Measurements from ENCODE around the gene ARL6IP5. TPM values are rescaled to one million over a fixed set of nuclear protein-coding genes. Genes with fewer than 3 reads are reported as not detected.

The ARL6IP5 gene
- polyA plus RNA-seq, 3 donors = 69.3 to 458 (median 430) TPM

DNA sequence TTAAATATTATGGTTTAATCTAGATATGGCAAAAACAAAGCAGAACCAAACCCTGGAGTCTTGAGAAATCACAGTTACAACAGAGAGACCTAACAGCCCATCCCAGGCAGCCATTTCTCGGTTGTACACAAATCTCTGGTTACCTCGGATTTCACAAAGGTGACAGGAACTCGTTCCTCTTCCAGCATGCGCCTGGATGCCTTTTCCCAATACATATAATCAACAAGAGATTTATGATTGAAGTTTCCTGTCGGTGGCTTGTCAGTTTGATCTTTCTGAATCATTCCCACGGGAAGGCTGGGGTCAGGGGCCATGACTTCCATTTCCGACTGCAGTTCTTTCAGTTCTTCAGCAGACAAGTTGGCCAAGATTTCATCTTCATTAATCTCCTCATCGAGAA is 37.2 kb downstream of the ARL6IP5 start:
- peaks cover 7% of the 10 kb centered on the region in 2 donors for H3K4me1 ChIP-seq (ENCODE audit: control insufficient read depth in 1 of 2, insufficient read depth in 2 of 2, low read length in 2 of 2)
- 100% methylated on average over 2 of the region's 8 CpGs for WGBS (ENCODE audit: insufficient coverage)
- no peak overlapping the region for H3K9ac ChIP-seq (ENCODE audit: insufficient read depth, low read length, poor library complexity, severe bottlenecking)
- H4K20me1 ChIP-seq (ENCODE audit: insufficient read depth, low read length) = no peaks in the 10 kb centered on the region
- peak overlapping the region; percentile 54 for H2AFZ ChIP-seq (ENCODE audit: insufficient read depth, low read depth, low read length, poor library complexity, severe bottlenecking)
- intact Hi-C loops (cut with micrococcal nuclease) = no loop called here
- Mint-ChIP-seq H3K27ac (peak overlapping the region in 1 of 7 donors; percentile 41), H3K36me3 (no peaks in the 10 kb centered on the region), H3K27me3 (ENCODE audit: low read depth in 3 of 3) (peaks cover 0 to 1% (median 0%) of the 10 kb centered on the region in 3 donors), H3K4me1 (peaks cover 13% of the 10 kb centered on the region), H3K9me3 (no peaks in the 10 kb centered on the region), H3K4me3 (peak overlapping the region in 1 of 2 donors; percentile 39)
- H3K79me2 ChIP-seq (ENCODE audit: insufficient read depth, low read length) = no peaks in the 10 kb centered on the region
- H3K4me2 ChIP-seq (replicated peaks; ENCODE audit: extremely low read depth, low read length, poor library complexity, severe bottlenecking) = no peak overlapping the region
- H3K27me3 ChIP-seq (ENCODE audit: control insufficient read depth in 2 of 2, insufficient read depth in 2 of 2, low read length in 2 of 2) = no peaks in the 10 kb centered on the region
- no peak overlapping the region for H3K27ac ChIP-seq (ENCODE audit: low read depth in 1 of 2, low read length in 2 of 2)
- peak in 1 of 3 donors; percentile 25 for DNase-seq
- no peaks in the 10 kb centered on the region for H3K36me3 ChIP-seq (replicated peaks in 1 of 2; ENCODE audit: control insufficient read depth in 1 of 2, insufficient read depth in 2 of 2, low read length in 2 of 2)
- no peak overlapping the region for H3K4me3 ChIP-seq (replicated peaks in 1 of 3; ENCODE audit: low read depth in 2 of 3, low read length in 3 of 3)
- TF ChIP-seq, protein P1, sequence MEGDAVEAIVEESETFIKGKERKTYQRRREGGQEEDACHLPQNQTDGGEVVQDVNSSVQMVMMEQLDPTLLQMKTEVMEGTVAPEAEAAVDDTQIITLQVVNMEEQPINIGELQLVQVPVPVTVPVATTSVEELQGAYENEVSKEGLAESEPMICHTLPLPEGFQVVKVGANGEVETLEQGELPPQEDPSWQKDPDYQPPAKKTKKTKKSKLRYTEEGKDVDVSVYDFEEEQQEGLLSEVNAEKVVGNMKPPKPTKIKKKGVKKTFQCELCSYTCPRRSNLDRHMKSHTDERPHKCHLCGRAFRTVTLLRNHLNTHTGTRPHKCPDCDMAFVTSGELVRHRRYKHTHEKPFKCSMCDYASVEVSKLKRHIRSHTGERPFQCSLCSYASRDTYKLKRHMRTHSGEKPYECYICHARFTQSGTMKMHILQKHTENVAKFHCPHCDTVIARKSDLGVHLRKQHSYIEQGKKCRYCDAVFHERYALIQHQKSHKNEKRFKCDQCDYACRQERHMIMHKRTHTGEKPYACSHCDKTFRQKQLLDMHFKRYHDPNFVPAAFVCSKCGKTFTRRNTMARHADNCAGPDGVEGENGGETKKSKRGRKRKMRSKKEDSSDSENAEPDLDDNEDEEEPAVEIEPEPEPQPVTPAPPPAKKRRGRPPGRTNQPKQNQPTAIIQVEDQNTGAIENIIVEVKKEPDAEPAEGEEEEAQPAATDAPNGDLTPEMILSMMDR (IDR thresholded peaks at IDR 0.05) = no peak
- H3K9me3 ChIP-seq (replicated peaks in 1 of 2; ENCODE audit: control insufficient read depth in 1 of 2, insufficient read depth in 1 of 2, low read length in 2 of 2) = no peaks in the 10 kb centered on the region

DNA sequence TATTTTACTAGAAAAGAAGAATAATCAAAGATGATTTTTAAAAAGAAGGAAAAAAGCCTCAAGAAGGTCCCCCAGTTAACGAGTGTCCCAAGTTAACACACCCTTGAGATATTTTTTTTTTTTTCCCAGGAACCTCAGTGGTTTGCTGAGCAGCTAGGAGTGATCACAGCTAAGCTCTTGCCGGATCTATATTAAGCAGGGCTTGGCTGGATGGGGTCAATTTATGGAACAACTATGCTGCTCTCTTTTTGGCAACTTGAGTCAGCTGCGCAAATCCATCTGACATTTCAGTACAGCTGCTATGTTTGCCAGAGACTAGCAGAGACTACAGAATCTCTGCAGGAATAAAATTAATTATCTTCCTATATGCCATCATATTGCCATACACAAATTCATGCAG is 37.7 kb downstream of the ARL6IP5 start, which contains the start of gene LMOD3:
TSS of gene LMOD3 (minus strand) at position 193 of the 400 bp plus-strand sequence. CDS start 209 bp downstream, outside the sequence.
- Histone ChIP-seq H3K79me2 (ENCODE audit: insufficient read depth, low read length) (no peaks in the 10 kb centered on the region), H2AFZ (ENCODE audit: insufficient read depth, low read depth, low read length, poor library complexity, severe bottlenecking) (peak within 1 kb of the TSS; percentile 54)
- intact Hi-C loops (cut with micrococcal nuclease) = no loop called here

More for the DNA sequence above, 37.7 kb downstream of the ARL6IP5 start, which contains the start of gene LMOD3:
- H3K27me3 ChIP-seq (ENCODE audit: control insufficient read depth in 2 of 2, insufficient read depth in 2 of 2, low read length in 2 of 2) = no peaks in the 10 kb centered on the region
- H3K4me1 ChIP-seq (ENCODE audit: control insufficient read depth in 1 of 2, insufficient read depth in 2 of 2, low read length in 2 of 2) = peaks cover 7% of the 10 kb centered on the region in 2 donors
- no peaks in the 10 kb centered on the region for H3K9me3 ChIP-seq (replicated peaks in 1 of 2; ENCODE audit: control insufficient read depth in 1 of 2, insufficient read depth in 1 of 2, low read length in 2 of 2)
- TF ChIP-seq, protein P1 (IDR thresholded peaks at IDR 0.05) = no peak
- H3K4me2 ChIP-seq (replicated peaks; ENCODE audit: extremely low read depth, low read length, poor library complexity, severe bottlenecking) = no peak within 1 kb of the TSS
- WGBS (ENCODE audit: insufficient coverage) = 100% methylated on average over 2 of the region's 3 CpGs
- H3K9ac ChIP-seq (ENCODE audit: insufficient read depth, low read length, poor library complexity, severe bottlenecking) = no peak within 1 kb of the TSS
- no peak for DNase-seq
- no peaks in the 10 kb centered on the region for H3K36me3 ChIP-seq (replicated peaks in 1 of 2; ENCODE audit: control insufficient read depth in 1 of 2, insufficient read depth in 2 of 2, low read length in 2 of 2)
- Mint-ChIP-seq H3K9me3 (no peaks in the 10 kb centered on the region), H3K27ac (peak within 1 kb of the TSS in 1 of 7 donors; percentile 41), H3K36me3 (no peaks in the 10 kb centered on the region), H3K27me3 (ENCODE audit: low read depth in 3 of 3) (peaks cover 0 to 1% (median 0%) of the 10 kb centered on the region in 3 donors), H3K4me3 (peak within 1 kb of the TSS in 1 of 2 donors; percentile 39), H3K4me1 (peaks cover 13% of the 10 kb centered on the region)
- H4K20me1 ChIP-seq (ENCODE audit: insufficient read depth, low read length) = no peaks in the 10 kb centered on the region
- H3K27ac ChIP-seq (ENCODE audit: low read depth in 1 of 2, low read length in 2 of 2) = no peak within 1 kb of the TSS
- H3K4me3 ChIP-seq (replicated peaks in 1 of 3; ENCODE audit: low read depth in 2 of 3, low read length in 3 of 3) = no peak within 1 kb of the TSS
